GM21447 (cell line): ENCODE data around the gene LILRA5.
"Not testable (repeated sequence)": the region's sequence is repeated elsewhere in the genome, so short reads cannot be mapped to it uniquely, and the experiment has no call there.

Experiments
- ATAC-seq: cut with Tn5 transposase; IDR thresholded peaks from one replicate; pipeline ENCODE4 v1.9.1; 2021; ENCODE audit not compliant: unreplicated experiment

The LILRA5 gene

GRCh38 chr19:54312436-54313377 lies at the start of gene LILRA5:
TSS of gene LILRA5 (minus strand) at chr19:54313166. CDS start at chr19:54313019, 147 bp downstream.
- no peak for ATAC-seq

GRCh38 chr19:54361680-54362422 lies 48.9 kb upstream of the LILRA5 start:
- ATAC-seq = not testable (repeated sequence)

GRCh38 chr19:54359149-54359820 lies 46.3 kb upstream of the LILRA5 start:
- ATAC-seq = not testable (repeated sequence)

GRCh38 chr19:54357381-54357780 lies 44.4 kb upstream of the LILRA5 start:
- no peak for ATAC-seq

GRCh38 chr19:54356444-54357056 lies 43.6 kb upstream of the LILRA5 start:
- ATAC-seq = no peak

- no peak for ATAC-seq
These were observed 42.7 kb upstream of the LILRA5 start for GRCh38 chr19:54355675-54356074.

GRCh38 chr19:54354761-54355160 lies 41.8 kb upstream of the LILRA5 start:
- ATAC-seq = no peak

- ATAC-seq = no peak
These were observed 39.6 kb upstream of the LILRA5 start for GRCh38 chr19:54352546-54352945.

- ATAC-seq = no peak
These were observed 39.1 kb upstream of the LILRA5 start for GRCh38 chr19:54352041-54352440.

- ATAC-seq = no peak
These were observed 38.5 kb upstream of the LILRA5 start for GRCh38 chr19:54351474-54351873.

GRCh38 chr19:54345938-54346386 lies 33.0 kb upstream of the LILRA5 start:
- ATAC-seq = no peak

GRCh38 chr19:54343868-54344267 lies 30.9 kb upstream of the LILRA5 start:
- no peak for ATAC-seq

GRCh38 chr19:54341295-54341694 lies 28.3 kb upstream of the LILRA5 start:
- no peak for ATAC-seq

GRCh38 chr19:54339646-54340358 lies 26.8 kb upstream of the LILRA5 start:
- no peak for ATAC-seq

GRCh38 chr19:54338521-54338920 lies 25.6 kb upstream of the LILRA5 start:
- no peak for ATAC-seq

GRCh38 chr19:54337858-54338230 lies 24.9 kb upstream of the LILRA5 start:
- no peak for ATAC-seq

GRCh38 chr19:54336893-54337857 lies 24.2 kb upstream of the LILRA5 start:
- no peak for ATAC-seq

GRCh38 chr19:54335979-54336892 lies 23.3 kb upstream of the LILRA5 start:
- no peak for ATAC-seq
